Chondrocyte (in vitro differentiated cells): ENCODE data around the gene DEPP1. TPM values are rescaled to one million over a fixed set of nuclear protein-coding genes. Genes with fewer than 3 reads are reported as not detected.

Experiments used
- DNase-seq: peaks from one replicate; pipeline ENCODE4 v3.0.0; 2021; ENCODE audit warnings: mixed read lengths, low spot score
- H3K27ac Mint-ChIP-seq: one replicate; pipeline ENCODE4 v1.8.0; 2021; ENCODE audit warnings: mild to moderate bottlenecking, moderate library complexity, mixed read lengths; ENCODE audit not compliant: unreplicated experiment
- H3K27me3 Mint-ChIP-seq: 2 replicates; pipeline ENCODE4 v1.8.0; 2021; ENCODE audit warnings: low read depth, mixed read lengths
- H3K36me3 Mint-ChIP-seq: 2 replicates; pipeline ENCODE4 v1.8.0; 2021; ENCODE audit warnings: low read depth, mixed read lengths
- H3K4me1 Mint-ChIP-seq: 2 replicates; pipeline ENCODE4 v1.8.0; 2021; ENCODE audit warnings: low read depth, mild to moderate bottlenecking, mixed read lengths
- H3K4me3 Mint-ChIP-seq: one replicate; pipeline ENCODE4 v1.8.0; 2021; ENCODE audit warnings: mild to moderate bottlenecking, moderate library complexity, mixed read lengths; ENCODE audit not compliant: unreplicated experiment
- H3K9me3 Mint-ChIP-seq: 2 replicates; pipeline ENCODE4 v1.8.0; 2021; ENCODE audit warnings: low read depth, mixed read lengths
- CTCF ChIP-seq: fragments of 200-600 bp; sonication (generic); IDR thresholded peaks from 2 replicates; pipeline ENCODE4 v1.5.0; 2021; ENCODE audit warnings: antibody characterized with exemption, mild to moderate bottlenecking, moderate library complexity
- total RNA-seq: library from RNA; stranded (reverse); gene quantifications from 3 replicates; pipeline ENCODE4 v1.2.1, GENCODE V29; 2021

DEPP1 gene
- total RNA-seq, 1 donor from 2014 or later: 105 TPM

- Mint-ChIP-seq H3K36me3 (peaks cover 6% of the 10 kb centered on the region), H3K9me3 (no peaks in the 10 kb centered on the region), H3K4me1 (peaks cover 92% of the 10 kb centered on the region), H3K4me3 (no peak overlapping the region), H3K27me3 (no peaks in the 10 kb centered on the region), H3K27ac (peak overlapping the region; percentile 99)
- TF ChIP-seq CTCF: no peak
- DNase-seq: no peak
These were observed 1.9 kb upstream of the DEPP1 start for GRCh38 chr10:44980309-44981171.

GRCh38 chr10:44979281-44980191, 927 bp upstream of the DEPP1 start:
- H3K4me1 Mint-ChIP-seq: peaks cover 86% of the 10 kb centered on the region
- peak overlapping the region; percentile 92 for H3K4me3 Mint-ChIP-seq
- no peaks in the 10 kb centered on the region for H3K9me3 Mint-ChIP-seq
- H3K36me3 Mint-ChIP-seq: peaks cover 6% of the 10 kb centered on the region
- DNase-seq: no peak
- H3K27ac Mint-ChIP-seq: peak overlapping the region; percentile 99
- H3K27me3 Mint-ChIP-seq: no peaks in the 10 kb centered on the region
- no peak for TF ChIP-seq CTCF

GRCh38 chr10:44978213-44978569, 418 bp downstream of the DEPP1 start:
- H3K4me1 Mint-ChIP-seq: peaks cover 87% of the 10 kb centered on the region
- DNase-seq: no peak
- H3K27ac Mint-ChIP-seq: peak overlapping the region; percentile 95
- H3K27me3 Mint-ChIP-seq: no peaks in the 10 kb centered on the region
- peaks cover 7% of the 10 kb centered on the region for H3K36me3 Mint-ChIP-seq
- H3K4me3 Mint-ChIP-seq: peak overlapping the region; percentile 92
- no peak for TF ChIP-seq CTCF
- no peaks in the 10 kb centered on the region for H3K9me3 Mint-ChIP-seq

- DNase-seq: no peak
- no peaks in the 10 kb centered on the region for H3K27me3 Mint-ChIP-seq
- no peaks in the 10 kb centered on the region for H3K9me3 Mint-ChIP-seq
- peak overlapping the region; percentile 92 for H3K4me3 Mint-ChIP-seq
- no peak for TF ChIP-seq CTCF
- H3K27ac Mint-ChIP-seq: peak overlapping the region; percentile 95
- peaks cover 7% of the 10 kb centered on the region for H3K36me3 Mint-ChIP-seq
- H3K4me1 Mint-ChIP-seq: peaks cover 82% of the 10 kb centered on the region
These were observed 1.1 kb downstream of the DEPP1 start for GRCh38 chr10:44977287-44978212.
